K562 (cell line): ENCODE results near the gene COL9A3. TPM values are rescaled to one million over a fixed set of nuclear protein-coding genes. Genes with fewer than 3 reads are reported as not detected.

Experiments used
- CTCFL ChIP-seq: IDR thresholded peaks from 2 replicates; pipeline ENCODE4 v1.6.1; 2011; ENCODE audit warnings: borderline replicate concordance, low read depth, mild to moderate bottlenecking, moderate library complexity, low read length; ENCODE audit not compliant: insufficient read depth, poor library complexity, severe bottlenecking
- FOXJ2 ChIP-seq: fragments of 200-800 bp; sonication (Bioruptor generic); IDR thresholded peaks from 2 replicates; pipeline ENCODE4 v1.6.1; 2016; ENCODE audit warnings: missing genetic modification characterization, missing compliant biosample characterization
- MCM7 ChIP-seq, 2 experiments: fragments of 450-650 bp; IDR thresholded peaks; 2 replicates each; pipeline ENCODE4 v1.6.1; 2016 to 2018
- MEF2A ChIP-seq: IDR thresholded peaks from 2 replicates; pipeline ENCODE4 v1.6.1; 2011; ENCODE audit warnings: low read depth, mild to moderate bottlenecking, low read length, moderate library complexity; ENCODE audit not compliant: control insufficient read depth
- MEIS2 ChIP-seq: fragments of 450-650 bp; IDR thresholded peaks from 2 replicates; pipeline ENCODE4 v1.6.1; 2014; ENCODE audit warnings: mild to moderate bottlenecking; ENCODE audit not compliant: partially characterized antibody
- MTA3 ChIP-seq: fragments of 450-650 bp; formaldehyde crosslinking; IDR thresholded peaks from 2 replicates; pipeline ENCODE4 v1.6.1; 2017; ENCODE audit warnings: mild to moderate bottlenecking, borderline replicate concordance
- RREB1 ChIP-seq: fragments of 250-450 bp; sonication (Bioruptor Pico); IDR thresholded peaks from 2 replicates; pipeline ENCODE4 v1.4.0; 2020
- SETDB1 ChIP-seq: IDR thresholded peaks from one replicate; pipeline ENCODE4 v1.6.1; 2012; ENCODE audit warnings: low read length, control low read depth, inconsistent platforms
- SMAD3 ChIP-seq: fragments of 450-650 bp; formaldehyde crosslinking; conservative IDR thresholded peaks from 2 replicates; pipeline ENCODE4 v1.4.0; 2020; ENCODE audit warnings: mild to moderate bottlenecking
- SRSF1 ChIP-seq: fragments of 200-400 bp; formaldehyde crosslinking; IDR thresholded peaks from 2 replicates; pipeline ENCODE4 v1.6.1; 2017; ENCODE audit warnings: mild to moderate bottlenecking, low read depth, low read length, moderate library complexity
- TCF3 ChIP-seq: sonication (generic); formaldehyde crosslinking; IDR thresholded peaks from 2 replicates; pipeline ENCODE4 v1.4.0; 2020; ENCODE audit warnings: mild to moderate bottlenecking, missing genetic modification reagents
- ZNF583 ChIP-seq: fragments of 250-450 bp; sonication (Bioruptor Pico); IDR thresholded peaks from 2 replicates; pipeline ENCODE4 v1.4.0; 2020
- polyA plus RNA-seq, 8 experiments: library from polyadenylated mRNA; depleted of rRNA in 4 of 8; stranded (reverse) in 5 of 8; unstranded in 3 of 8; fragments of >200 nt; fragmentation: Nextera tagmentation in 2 of 8; fragmentation: Illumina TruSeq in 1 of 8; extraction: Ambion mirVana in 2 of 8; extraction: Trizol in 1 of 8; gene quantifications; 2 replicates each; pipeline versions ENCODE4 v1.2.1 to v1.2.3, GENCODE V29; 2011 to 2014; ENCODE audit warnings: inconsistent platforms in 1 of 8, missing spikeins in 1 of 8
- total RNA-seq, 7 experiments: library from RNA; depleted of rRNA in 6 of 7; stranded (reverse); fragments of >200 nt in 6 of 7; fragmentation: Illumina TruSeq in 2 of 7; extraction: Trizol in 2 of 7; gene quantifications; 2 replicates each; pipeline versions ENCODE4 v1.2.1 to v1.2.3, GENCODE V29; 2011 to 2021; ENCODE audit warnings: low replicate concordance in 1 of 7
- TF ChIP-seq, protein P1 (sequence below): fragments of 250-450 bp; sonication (Bioruptor Pico); IDR thresholded peaks from 2 replicates; pipeline ENCODE4 v1.4.0; 2020; ENCODE audit warnings: mild to moderate bottlenecking
- TF ChIP-seq, protein P2 (sequence below), 2 experiments: fragments of 450-650 bp in 1 of 2; IDR thresholded peaks; 2 replicates each; pipeline ENCODE4 v1.6.1; 2011 to 2017; ENCODE audit warnings: low read depth in 2 of 2, antibody characterized with exemption in 1 of 2, borderline replicate concordance in 1 of 2, low read length in 1 of 2, mild to moderate bottlenecking in 1 of 2, mixed read lengths in 1 of 2; ENCODE audit not compliant: control insufficient read depth in 1 of 2

Gene COL9A3
- total and polyA plus RNA-seq, 9 of the 15 experiments (the other 6 are each of a cell fraction or from before 2014, with no cell fraction given): 0.14 to 3.6 (median 0.88) TPM; not detected in 1

- TF ChIP-seq MEF2A (no peak), CTCFL (peak; percentile 18), MEIS2 (peak; percentile 99), MTA3 (peak; percentile 69; the same call in 1 of the 2 replicates), SRSF1 (no peak), FOXJ2 (no peak), TCF3 (peak; percentile 37; the same call in 1 of the 2 replicates), MCM7 (IDR thresholded peaks at IDR 0.05) (no peak), RREB1 (CRISPR knock-in tag) (no peak), SMAD3 (no peak), SETDB1 (no peak), ZNF583 (no peak)
- TF ChIP-seq, protein P1, sequence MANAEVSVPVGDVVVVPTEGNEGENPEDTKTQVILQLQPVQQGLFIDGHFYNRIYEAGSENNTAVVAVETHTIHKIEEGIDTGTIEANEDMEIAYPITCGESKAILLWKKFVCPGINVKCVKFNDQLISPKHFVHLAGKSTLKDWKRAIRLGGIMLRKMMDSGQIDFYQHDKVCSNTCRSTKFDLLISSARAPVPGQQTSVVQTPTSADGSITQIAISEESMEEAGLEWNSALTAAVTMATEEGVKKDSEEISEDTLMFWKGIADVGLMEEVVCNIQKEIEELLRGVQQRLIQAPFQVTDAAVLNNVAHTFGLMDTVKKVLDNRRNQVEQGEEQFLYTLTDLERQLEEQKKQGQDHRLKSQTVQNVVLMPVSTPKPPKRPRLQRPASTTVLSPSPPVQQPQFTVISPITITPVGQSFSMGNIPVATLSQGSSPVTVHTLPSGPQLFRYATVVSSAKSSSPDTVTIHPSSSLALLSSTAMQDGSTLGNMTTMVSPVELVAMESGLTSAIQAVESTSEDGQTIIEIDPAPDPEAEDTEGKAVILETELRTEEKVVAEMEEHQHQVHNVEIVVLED (CRISPR knock-in tag): no peak
- TF ChIP-seq, protein P2, sequence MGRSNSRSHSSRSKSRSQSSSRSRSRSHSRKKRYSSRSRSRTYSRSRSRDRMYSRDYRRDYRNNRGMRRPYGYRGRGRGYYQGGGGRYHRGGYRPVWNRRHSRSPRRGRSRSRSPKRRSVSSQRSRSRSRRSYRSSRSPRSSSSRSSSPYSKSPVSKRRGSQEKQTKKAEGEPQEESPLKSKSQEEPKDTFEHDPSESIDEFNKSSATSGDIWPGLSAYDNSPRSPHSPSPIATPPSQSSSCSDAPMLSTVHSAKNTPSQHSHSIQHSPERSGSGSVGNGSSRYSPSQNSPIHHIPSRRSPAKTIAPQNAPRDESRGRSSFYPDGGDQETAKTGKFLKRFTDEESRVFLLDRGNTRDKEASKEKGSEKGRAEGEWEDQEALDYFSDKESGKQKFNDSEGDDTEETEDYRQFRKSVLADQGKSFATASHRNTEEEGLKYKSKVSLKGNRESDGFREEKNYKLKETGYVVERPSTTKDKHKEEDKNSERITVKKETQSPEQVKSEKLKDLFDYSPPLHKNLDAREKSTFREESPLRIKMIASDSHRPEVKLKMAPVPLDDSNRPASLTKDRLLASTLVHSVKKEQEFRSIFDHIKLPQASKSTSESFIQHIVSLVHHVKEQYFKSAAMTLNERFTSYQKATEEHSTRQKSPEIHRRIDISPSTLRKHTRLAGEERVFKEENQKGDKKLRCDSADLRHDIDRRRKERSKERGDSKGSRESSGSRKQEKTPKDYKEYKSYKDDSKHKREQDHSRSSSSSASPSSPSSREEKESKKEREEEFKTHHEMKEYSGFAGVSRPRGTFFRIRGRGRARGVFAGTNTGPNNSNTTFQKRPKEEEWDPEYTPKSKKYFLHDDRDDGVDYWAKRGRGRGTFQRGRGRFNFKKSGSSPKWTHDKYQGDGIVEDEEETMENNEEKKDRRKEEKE (IDR thresholded peaks at IDR 0.05; ENCODE audit: borderline replicate concordance in 1 of 2, control insufficient read depth in 1 of 2, low read depth in 2 of 2, low read length in 1 of 2): no peak
Measured at GRCh38 chr20:62822788-62823651, 6.2 kb downstream of the COL9A3 start (continued).
